ENCODE results near the gene PRMT1.

GRCh38 chr19:49684983-49685553 lies 8.0 kb downstream of the PRMT1 start:
- TF ChIP-seq, protein P1, sequence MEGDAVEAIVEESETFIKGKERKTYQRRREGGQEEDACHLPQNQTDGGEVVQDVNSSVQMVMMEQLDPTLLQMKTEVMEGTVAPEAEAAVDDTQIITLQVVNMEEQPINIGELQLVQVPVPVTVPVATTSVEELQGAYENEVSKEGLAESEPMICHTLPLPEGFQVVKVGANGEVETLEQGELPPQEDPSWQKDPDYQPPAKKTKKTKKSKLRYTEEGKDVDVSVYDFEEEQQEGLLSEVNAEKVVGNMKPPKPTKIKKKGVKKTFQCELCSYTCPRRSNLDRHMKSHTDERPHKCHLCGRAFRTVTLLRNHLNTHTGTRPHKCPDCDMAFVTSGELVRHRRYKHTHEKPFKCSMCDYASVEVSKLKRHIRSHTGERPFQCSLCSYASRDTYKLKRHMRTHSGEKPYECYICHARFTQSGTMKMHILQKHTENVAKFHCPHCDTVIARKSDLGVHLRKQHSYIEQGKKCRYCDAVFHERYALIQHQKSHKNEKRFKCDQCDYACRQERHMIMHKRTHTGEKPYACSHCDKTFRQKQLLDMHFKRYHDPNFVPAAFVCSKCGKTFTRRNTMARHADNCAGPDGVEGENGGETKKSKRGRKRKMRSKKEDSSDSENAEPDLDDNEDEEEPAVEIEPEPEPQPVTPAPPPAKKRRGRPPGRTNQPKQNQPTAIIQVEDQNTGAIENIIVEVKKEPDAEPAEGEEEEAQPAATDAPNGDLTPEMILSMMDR (IDR thresholded peaks at IDR 0.05; ENCODE audit: insufficient read depth, low read depth, low read length) = no peak
- TF ChIP-seq EZH2 (IDR thresholded peaks at IDR 0.05; ENCODE audit: insufficient read depth, low read length) = no peak

Measured in astrocyte (in vitro differentiated cells and primary cell).